ENCODE data around the gene OR5A2. TPM values are rescaled to one million over a fixed set of nuclear protein-coding genes. Genes with fewer than 3 reads are reported as not detected.
A peak's percentile ranks its signal among the peaks of the same experiment; 100 is the strongest.
"Not testable (repeated sequence)": the region's sequence is repeated elsewhere in the genome, so short reads cannot be mapped to it uniquely, and the experiment has no call there.

OR5A2 gene
- total RNA-seq, 2 donors from 2014 or later: not detected

GRCh38 chr11:59456661-59457060 lies 30.4 kb upstream of the OR5A2 start, which contains the start of gene OR4D6:
OR4D6 (plus strand) TSS chr11:59456961; CDS start chr11:59456961, 0 bp downstream.
- Histone ChIP-seq H3K27ac (no peak within 1 kb of the TSS), H3K4me3 (no peak within 1 kb of the TSS), H3K9me3 (no peaks in the 10 kb centered on the region), H3K4me1 (no peaks in the 10 kb centered on the region), H3K36me3 (no peaks in the 10 kb centered on the region), H3K27me3 (no peaks in the 10 kb centered on the region)
- DNase-seq (ENCODE audit: low spot score): no peak
- no peak for TF ChIP-seq CTCF (IDR thresholded peaks at IDR 0.05)

GRCh38 chr11:59448484-59448883 lies 22.3 kb upstream of the OR5A2 start:
- DNase-seq (ENCODE audit: low spot score): no peak
- no peaks in the 10 kb centered on the region for H3K27me3 ChIP-seq
- H3K4me3 ChIP-seq: no peak overlapping the region
- no peak for TF ChIP-seq CTCF (IDR thresholded peaks at IDR 0.05)
- H3K27ac ChIP-seq: no peak overlapping the region
- H3K4me1 ChIP-seq: no peaks in the 10 kb centered on the region
- H3K9me3 ChIP-seq: peaks cover 0 to 10% of the 10 kb centered on the region in 2 donors
- no peaks in the 10 kb centered on the region for H3K36me3 ChIP-seq

- not testable (repeated sequence) for H3K36me3 ChIP-seq; H3K27ac ChIP-seq; H3K4me3 ChIP-seq; H3K27me3 ChIP-seq; DNase-seq (ENCODE audit: low spot score); H3K4me1 ChIP-seq
- H3K9me3 ChIP-seq: peaks cover 0 to 10% of the 10 kb centered on the region in 2 donors
Measured at GRCh38 chr11:59445624-59446023, 19.4 kb upstream of the OR5A2 start.

DNA sequence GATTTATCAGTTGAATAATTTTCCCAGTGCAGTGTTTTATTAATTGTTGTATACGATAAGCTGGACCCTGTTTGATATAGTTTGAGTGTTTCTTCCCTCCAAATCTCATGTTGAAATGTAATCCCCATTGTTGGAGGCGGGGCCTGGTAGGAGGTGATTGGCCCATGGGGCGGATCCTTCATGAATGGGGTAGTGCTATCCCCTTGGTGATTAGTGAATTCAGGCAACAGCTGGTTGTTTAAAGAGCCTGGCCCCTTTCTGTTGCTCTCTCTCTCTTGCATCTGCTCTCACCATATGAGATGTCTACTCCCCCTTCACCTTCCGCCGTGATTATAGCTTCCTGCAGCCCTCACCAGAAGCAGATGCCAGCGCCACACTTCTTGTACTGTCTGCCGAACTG lies 11.6 kb upstream of the OR5A2 start:
- no peak for DNase-seq (ENCODE audit: low spot score)
- H3K27me3 ChIP-seq: no peaks in the 10 kb centered on the region
- no peak for TF ChIP-seq CTCF (IDR thresholded peaks at IDR 0.05)
- no peaks in the 10 kb centered on the region for H3K9me3 ChIP-seq
- no peak overlapping the region for H3K4me3 ChIP-seq
- H3K4me1 ChIP-seq: no peaks in the 10 kb centered on the region
- no peaks in the 10 kb centered on the region for H3K36me3 ChIP-seq
- H3K27ac ChIP-seq: no peak overlapping the region

DNA sequence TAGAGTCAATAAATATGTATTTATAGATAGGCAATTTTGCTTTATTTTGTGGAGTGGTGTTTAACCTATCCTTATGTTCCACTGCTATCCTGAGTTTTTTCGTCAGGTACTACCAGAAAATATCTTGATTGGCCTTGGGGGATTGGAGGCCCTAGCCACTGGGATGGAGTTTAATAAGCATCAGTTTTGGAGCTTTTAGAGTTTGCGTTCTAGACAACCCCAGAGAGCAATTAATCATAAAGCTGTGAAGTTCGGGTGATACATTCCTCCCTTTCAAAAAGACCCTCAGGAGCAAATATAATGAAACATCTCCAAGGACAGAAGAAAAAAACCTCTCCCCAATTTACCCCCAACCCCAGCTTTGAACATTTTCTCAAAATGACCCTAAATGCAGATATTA lies 10.0 kb upstream of the OR5A2 start, which contains the start of gene OR5A1:
OR5A1 (plus strand) TSS at position 301 of the 400 bp plus-strand sequence. CDS start 6,700 bp downstream, outside the sequence.
- no peaks in the 10 kb centered on the region for H3K4me1 ChIP-seq
- DNase-seq (ENCODE audit: low spot score): no peak
- TF ChIP-seq CTCF (IDR thresholded peaks at IDR 0.05): no peak

DNA sequence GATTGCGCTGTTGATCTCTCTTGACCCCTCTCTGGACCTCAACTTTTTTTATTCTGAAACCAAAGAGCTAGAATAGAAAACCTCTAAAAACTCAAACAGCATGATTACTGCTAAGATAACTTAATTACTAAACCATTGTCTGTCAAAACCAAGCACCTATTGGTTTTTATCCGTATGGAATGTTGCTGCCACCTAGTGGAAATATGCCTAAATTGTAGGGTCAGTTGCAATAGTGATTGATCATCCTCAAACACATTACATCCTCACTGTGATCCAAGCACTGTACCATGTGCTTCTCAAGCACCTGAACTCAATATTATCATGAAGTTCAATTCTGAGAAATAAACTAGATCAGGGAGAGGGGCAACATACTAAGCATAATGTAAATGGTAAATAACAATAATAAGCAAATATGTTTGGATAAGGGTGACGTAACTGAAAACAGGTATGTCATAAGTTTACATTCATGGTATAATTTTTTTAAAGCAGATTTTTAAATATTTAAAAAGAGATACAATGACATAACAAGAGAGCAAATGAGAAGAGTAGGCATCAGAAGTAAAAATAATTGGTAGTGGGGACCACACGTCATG lies 3.8 kb upstream of the OR5A2 start:
- H3K27me3 ChIP-seq: no peaks in the 10 kb centered on the region
- no peaks in the 10 kb centered on the region for H3K4me1 ChIP-seq
- H3K4me3 ChIP-seq: no peak overlapping the region
- no peaks in the 10 kb centered on the region for H3K9me3 ChIP-seq
- DNase-seq (ENCODE audit: low spot score): no peak
- TF ChIP-seq CTCF (IDR thresholded peaks at IDR 0.05): peak; percentile 13 to 65
- no peaks in the 10 kb centered on the region for H3K36me3 ChIP-seq
- no peak overlapping the region for H3K27ac ChIP-seq

More for the DNA sequence above, 10.0 kb upstream of the OR5A2 start, which contains the start of gene OR5A1:
- Histone ChIP-seq H3K4me3 (no peak within 1 kb of the TSS), H3K9me3 (no peaks in the 10 kb centered on the region), H3K36me3 (no peaks in the 10 kb centered on the region), H3K27me3 (no peaks in the 10 kb centered on the region), H3K27ac (no peak within 1 kb of the TSS)
